ACHN (cell line): ENCODE results near the gene FAM131A.
A peak's percentile ranks its signal among the peaks of the same experiment; 100 is the strongest.

Source experiments
- DNase-seq: peaks from one replicate; pipeline ENCODE4 v3.0.0-alpha.2; 2015
- in situ Hi-C: cut with HindIII; loops from 2 replicates; pipeline ENCODE4 v1.10.0; 2017; ENCODE audit warnings: low sequenced_read_pairs, low pct_ligation_motif_present, low pct_unique_long_range_greater_than_20kb

Gene FAM131A

DNA sequence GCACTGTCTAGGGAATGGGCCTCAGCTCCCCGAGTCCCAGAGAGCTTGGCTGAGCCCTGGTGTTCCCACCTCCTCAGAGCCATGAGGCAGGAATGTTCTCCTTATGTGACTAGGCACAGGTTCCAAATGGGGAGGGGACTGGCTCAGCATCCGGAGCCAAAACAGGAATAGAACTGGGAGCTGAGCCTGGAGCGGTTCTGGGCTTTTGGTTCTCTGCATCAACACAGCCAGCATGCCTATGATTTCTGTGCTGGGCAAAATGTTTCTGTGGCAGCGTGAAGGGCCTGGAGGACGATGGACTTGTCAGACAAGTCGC lies at the start of gene FAM131A:
TSS of gene FAM131A (plus strand) at position 202 of the 316 bp plus-strand sequence. CDS start at position 233, 31 bp downstream.
- DNase-seq, result no peak
- in situ Hi-C loops, result no loop called here

- in situ Hi-C loops, result no loop called here
- DNase-seq, result peak; percentile 53
Measured at GRCh38 chr3:184289426-184289938, 47.9 kb upstream of the FAM131A start.

DNA sequence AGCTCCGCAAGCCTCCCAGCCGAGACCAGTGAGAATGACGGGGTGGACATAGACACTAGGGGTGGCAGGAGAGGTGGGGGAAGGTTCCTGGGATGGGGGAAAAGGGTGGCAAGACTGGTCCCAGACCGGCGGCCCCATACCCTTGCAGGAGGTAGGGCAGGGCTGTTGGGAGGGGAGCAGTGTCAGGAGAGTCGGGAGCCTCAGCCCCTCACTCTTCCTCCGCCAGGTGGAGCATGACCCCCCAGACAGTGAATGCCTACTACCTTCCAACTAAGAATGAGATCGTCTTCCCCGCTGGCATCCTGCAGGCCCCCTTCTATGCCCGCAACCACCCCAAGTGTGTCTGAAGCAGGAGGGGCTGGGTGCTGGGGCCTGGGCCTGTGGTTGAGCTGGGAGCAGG lies 47.1 kb upstream of the FAM131A start:
- no peak for DNase-seq
- in situ Hi-C loops, result no loop called here

GRCh38 chr3:184291044-184291737 lies 46.2 kb upstream of the FAM131A start:
- in situ Hi-C loops, result no loop called here

GRCh38 chr3:184291738-184292445 lies 45.5 kb upstream of the FAM131A start:
- in situ Hi-C loops, result no loop called here
- DNase-seq, result no peak

More at GRCh38 chr3:184291044-184291737, 46.2 kb upstream of the FAM131A start:
- DNase-seq, result no peak

- in situ Hi-C loops, result no loop called here
- no peak for DNase-seq
Measured at GRCh38 chr3:184295771-184296170, 41.6 kb upstream of the FAM131A start.

GRCh38 chr3:184296616-184297015 lies 40.8 kb upstream of the FAM131A start:
- in situ Hi-C loops, result no loop called here
- DNase-seq, result no peak

- peak; percentile 94 for DNase-seq
- in situ Hi-C loops, result no loop called here
Measured at GRCh38 chr3:184298759-184299487, 38.5 kb upstream of the FAM131A start, which contains the start of gene PSMD2. PSMD2 (plus strand) TSS chr3:184299241; CDS start chr3:184299267, 26 bp downstream.

- in situ Hi-C loops, result no loop called here
- peak; percentile 36 for DNase-seq
Measured at GRCh38 chr3:184299488-184300377, 37.7 kb upstream of the FAM131A start.

- in situ Hi-C loops, result no loop called here
- DNase-seq, result peak; percentile 52
Measured at GRCh38 chr3:184300378-184300720, 37.1 kb upstream of the FAM131A start.

GRCh38 chr3:184305577-184305976 lies 31.8 kb upstream of the FAM131A start:
- peak; percentile 39 for DNase-seq
- in situ Hi-C loops, result no loop called here

DNA sequence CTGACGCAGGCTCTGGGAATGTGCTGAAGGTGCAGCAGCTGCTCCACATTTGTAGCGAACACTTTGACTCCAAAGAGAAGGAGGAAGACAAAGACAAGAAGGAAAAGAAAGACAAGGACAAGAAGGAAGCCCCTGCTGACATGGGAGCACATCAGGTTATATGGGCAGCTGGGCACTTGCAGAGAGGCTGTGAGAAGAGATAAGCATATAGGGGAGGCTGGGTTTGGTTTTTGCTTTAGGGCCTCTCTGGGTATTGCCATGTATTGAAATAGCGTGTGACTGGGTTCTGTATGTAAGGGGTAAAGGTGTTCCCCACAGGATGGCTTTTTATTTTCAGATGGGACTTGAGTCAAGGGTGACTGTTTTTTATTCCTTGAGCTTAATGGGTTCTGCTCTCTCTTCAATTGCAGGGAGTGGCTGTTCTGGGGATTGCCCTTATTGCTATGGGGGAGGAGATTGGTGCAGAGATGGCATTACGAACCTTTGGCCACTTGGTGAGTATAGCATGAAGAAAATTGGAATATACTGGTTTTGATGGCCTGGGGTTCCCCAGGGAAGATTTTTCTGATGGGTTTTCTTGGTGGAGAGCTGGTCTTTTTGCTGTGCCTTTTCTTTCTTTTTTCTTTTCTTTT lies 30.9 kb upstream of the FAM131A start:
- no peak for DNase-seq
- in situ Hi-C loops, result no loop called here

- in situ Hi-C loops, result no loop called here
Measured at GRCh38 chr3:184307915-184308314, 29.5 kb upstream of the FAM131A start.

DNA sequence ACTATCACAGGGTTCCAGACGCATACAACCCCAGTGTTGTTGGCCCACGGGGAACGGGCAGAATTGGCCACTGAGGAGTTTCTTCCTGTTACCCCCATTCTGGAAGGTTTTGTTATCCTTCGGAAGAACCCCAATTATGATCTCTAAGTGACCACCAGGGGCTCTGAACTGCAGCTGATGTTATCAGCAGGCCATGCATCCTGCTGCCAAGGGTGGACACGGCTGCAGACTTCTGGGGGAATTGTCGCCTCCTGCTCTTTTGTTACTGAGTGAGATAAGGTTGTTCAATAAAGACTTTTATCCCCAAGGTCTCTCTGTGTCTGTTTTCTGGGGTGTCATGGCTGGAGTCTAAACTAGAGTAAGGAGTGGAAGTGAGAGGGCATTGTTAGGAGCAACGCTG lies 28.7 kb upstream of the FAM131A start:
- DNase-seq, result no peak
- in situ Hi-C loops, result no loop called here

More at GRCh38 chr3:184307915-184308314, 29.5 kb upstream of the FAM131A start:
- no peak for DNase-seq

DNA sequence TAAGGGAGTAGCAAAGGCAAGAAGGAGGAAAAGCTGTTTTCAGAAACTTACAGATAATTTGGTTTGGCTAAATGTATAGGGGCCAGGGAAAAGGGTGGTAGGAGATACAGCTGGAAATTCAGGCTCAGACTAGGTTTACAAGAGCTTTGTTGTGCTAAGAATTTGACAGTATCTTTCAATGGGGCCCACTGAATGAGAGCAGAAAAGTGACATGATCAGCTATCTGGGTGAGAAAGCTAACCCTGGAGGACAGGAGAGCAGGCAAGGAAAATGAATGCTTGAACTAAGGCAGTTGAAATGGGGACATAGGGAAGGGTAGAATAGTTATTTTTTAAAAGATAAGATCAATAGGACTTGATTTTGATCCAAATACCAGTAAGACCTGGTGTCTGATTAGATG lies 25.8 kb upstream of the FAM131A start:
- in situ Hi-C loops, result no loop called here
- no peak for DNase-seq

- DNase-seq, result peak; percentile 87
- in situ Hi-C loops, result no loop called here
Measured at GRCh38 chr3:184314363-184314699, 23.1 kb upstream of the FAM131A start, which contains the start of gene EIF4G1. EIF4G1 (plus strand) TSS chr3:184314606; CDS start chr3:184315797, 1,191 bp downstream.

DNA sequence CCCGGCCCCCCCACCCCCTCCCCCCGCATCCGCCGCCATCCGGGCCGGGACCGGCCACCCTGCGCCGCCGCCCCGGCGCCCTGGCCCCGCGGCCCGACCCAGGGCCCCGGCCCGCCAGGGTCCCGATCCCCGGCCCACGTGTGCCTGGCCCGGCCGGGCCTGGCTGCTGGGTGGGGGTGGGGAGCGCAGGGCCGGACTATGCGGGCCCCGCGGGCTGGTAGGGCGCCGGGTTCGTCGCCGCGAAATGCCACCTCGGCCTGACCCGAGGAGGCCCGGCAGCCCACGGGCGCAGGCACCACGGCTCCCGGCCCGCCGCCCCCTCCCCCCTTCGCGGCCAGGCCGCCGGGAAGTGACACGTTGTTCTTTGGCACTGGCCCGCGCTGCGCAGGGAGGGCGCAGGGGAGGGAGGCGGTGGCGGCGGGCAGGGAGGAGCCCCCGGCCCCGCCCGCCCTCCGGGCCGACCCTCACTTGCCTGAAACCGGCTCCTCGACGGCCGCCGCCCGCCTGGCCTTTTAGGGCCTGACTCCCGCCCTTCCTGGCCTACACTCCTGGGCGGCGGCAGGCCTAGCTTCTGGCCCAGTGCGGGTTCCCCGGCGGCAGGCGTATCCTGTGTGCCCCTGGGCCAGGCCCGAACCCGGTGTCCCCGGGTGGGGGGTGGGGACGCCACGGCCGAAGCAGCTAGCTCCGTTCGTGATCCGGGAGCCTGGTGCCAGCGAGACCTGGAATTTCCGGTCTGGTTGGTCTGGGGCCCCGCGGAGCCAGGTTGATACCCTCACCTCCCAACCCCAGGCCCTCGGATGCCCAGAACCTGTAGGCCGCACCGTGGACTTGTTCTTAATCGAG lies 22.5 kb upstream of the FAM131A start:
- peak; percentile 57 for DNase-seq
- in situ Hi-C loops, result no loop called here
